ENCODE measurements around the gene HYAL4.

GRCh38 chr7:123864012-123864411 lies 19.0 kb downstream of the HYAL4 start:
- no peak for TF ChIP-seq POLR2A (IDR thresholded peaks at IDR 0.05; ENCODE audit: extremely low read depth, insufficient read length)
- TF ChIP-seq, protein P1, sequence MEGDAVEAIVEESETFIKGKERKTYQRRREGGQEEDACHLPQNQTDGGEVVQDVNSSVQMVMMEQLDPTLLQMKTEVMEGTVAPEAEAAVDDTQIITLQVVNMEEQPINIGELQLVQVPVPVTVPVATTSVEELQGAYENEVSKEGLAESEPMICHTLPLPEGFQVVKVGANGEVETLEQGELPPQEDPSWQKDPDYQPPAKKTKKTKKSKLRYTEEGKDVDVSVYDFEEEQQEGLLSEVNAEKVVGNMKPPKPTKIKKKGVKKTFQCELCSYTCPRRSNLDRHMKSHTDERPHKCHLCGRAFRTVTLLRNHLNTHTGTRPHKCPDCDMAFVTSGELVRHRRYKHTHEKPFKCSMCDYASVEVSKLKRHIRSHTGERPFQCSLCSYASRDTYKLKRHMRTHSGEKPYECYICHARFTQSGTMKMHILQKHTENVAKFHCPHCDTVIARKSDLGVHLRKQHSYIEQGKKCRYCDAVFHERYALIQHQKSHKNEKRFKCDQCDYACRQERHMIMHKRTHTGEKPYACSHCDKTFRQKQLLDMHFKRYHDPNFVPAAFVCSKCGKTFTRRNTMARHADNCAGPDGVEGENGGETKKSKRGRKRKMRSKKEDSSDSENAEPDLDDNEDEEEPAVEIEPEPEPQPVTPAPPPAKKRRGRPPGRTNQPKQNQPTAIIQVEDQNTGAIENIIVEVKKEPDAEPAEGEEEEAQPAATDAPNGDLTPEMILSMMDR (IDR thresholded peaks at IDR 0.05; ENCODE audit: low read depth, low read length) = no peak
